GM21737 (cell line): ENCODE results near the gene FAM110A.
"Not testable (repeated sequence)": the region's sequence is repeated elsewhere in the genome, so short reads cannot be mapped to it uniquely, and the experiment has no call there.

Experiments used
- ATAC-seq: cut with Tn5 transposase; IDR thresholded peaks from one replicate; pipeline ENCODE4 v1.9.1; 2021; ENCODE audit warnings: mild to moderate bottlenecking, moderate library complexity; ENCODE audit not compliant: unreplicated experiment

The FAM110A gene

DNA sequence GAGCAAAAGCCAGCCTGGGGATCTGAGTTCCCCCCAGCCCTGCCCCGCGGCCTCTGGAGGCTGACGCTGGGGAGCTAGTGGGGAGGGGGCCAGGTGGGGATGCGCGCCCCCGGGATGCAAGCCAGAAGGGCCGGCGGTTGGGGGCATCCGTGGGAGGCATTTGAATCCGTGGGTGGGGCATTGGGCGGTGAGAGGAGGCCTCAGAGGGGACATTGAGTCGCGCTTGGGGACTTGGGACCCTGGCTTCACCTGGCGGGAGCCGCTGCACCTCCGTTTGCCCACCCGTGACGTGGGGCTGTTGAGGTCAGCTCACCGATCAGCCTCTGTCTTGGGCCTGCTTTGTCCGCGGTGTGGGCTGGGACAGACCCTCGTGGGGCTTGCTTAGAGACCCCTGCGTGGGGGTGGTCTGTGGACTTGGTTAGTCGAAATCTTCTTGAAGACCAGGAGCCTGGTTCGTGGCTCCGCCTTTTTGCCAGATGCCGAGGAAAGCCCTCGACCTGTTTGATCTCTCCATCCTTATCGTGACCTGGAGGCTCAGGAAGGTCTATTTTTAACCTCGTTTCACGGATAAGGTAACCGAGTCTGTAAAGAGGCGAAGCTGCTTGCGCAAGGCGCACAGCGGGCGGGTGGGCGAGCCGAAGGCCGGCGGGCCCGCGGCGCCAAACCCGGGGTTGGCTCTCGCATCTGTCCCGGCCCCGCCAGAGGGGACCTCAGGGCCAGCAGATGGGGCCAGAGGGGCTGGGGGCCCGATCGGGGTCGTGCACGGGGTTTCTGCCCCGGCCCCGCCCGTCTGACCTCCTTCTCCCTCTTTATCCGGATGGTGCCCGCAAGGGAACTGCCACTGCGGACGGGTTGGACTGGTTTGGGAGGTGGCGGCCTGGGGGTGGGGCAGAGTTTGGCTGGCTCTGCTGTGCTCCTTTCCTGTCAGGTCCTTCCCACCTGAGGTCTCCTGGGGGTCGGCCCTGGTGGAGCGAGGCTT lies 8.3 kb downstream of the FAM110A start:
- no peak for ATAC-seq

DNA sequence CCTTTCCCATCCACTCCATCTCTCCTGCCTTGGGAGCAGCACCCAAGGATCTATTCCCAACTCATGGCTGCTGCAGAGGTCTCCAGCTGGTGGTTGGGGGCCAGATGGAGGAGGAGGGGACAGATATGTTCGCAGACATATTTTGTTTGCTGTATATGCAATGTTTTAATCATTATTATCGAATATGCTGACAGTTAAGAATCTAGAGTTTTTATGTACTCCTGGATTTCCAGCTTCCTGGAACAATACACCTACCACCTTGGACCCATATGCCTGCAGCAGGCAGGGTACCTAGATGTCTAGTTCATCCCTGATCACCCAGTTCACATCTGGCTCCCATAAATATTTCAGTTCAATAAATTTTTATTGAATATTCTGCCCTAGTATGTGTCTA lies 9.0 kb downstream of the FAM110A start:
- no peak for ATAC-seq

- no peak for ATAC-seq
Measured at GRCh38 chr20:843912-844311, 10.4 kb downstream of the FAM110A start.

GRCh38 chr20:844473-845225 lies 11.1 kb downstream of the FAM110A start:
- ATAC-seq = peak; percentile 87

DNA sequence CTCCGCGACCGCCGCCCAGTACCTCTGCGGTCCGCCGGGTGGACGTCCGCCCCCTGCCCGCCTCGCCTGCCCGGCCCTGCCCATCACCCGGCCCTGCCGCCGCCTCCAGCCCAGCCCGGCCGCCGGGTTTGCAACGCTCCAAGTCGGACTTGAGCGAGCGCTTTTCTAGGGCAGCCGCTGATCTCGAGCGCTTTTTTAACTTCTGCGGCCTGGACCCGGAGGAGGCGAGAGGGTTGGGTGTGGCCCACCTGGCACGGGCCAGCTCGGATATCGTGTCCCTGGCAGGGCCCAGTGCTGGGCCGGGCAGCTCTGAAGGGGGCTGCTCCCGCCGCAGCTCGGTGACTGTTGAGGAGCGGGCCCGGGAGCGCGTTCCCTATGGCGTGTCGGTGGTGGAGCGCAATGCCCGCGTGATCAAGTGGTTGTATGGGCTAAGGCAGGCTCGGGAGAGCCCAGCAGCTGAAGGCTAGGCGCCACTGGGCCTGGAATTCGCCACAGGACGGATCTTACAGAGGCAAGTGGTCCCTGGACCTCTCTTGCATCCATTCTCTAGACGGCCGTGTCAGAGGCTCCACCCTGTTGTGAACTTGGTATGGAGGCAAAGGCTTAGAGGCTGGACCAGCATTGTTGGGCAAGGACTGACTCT lies 11.8 kb downstream of the FAM110A start:
- ATAC-seq = no peak

DNA sequence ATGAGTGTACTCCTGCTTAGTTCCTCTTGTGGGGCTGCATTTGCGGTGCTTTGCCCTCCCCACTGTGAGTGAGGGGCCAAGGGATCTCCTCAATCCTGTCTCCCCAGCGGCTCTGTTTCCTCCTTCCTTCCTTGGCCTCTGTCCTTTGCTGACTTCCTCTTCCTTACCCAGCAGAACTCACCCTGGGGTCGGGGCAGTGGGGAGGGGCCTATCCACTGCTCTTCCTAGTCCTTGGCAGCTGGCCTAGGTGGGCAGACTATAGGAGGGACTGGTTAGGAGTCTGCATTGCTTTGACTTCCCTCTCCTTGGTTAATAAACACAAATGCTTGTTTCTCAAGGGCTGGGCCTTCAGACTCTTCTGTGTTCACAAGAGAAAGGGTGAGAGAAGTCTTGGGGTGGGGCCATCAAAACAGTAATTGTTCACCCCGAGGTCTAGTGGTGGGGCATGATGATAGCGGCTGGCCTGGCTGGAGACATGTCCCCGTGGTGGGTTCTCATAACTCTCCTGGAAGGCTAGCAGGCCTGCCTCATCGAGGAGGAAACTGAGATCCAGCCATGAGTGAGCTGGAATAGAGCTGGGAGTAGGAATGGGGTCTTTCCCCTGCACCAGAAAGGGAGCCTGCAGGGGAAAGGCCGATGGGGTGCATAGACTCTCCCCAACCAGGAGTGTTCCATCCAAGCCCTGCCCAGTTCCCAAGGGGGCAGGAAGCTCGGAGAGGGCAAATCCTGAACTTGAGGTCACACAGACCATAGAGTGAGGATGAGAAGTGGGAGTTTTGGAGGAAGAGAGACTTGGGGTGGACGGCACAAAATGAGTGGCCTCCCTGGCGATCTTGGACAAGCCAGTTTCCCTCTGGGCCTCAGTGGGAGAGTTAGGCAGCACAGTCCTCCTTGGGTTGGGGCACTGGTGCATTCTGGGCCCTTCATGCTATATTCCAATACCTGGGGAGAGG lies 12.7 kb downstream of the FAM110A start:
- ATAC-seq = no peak

DNA sequence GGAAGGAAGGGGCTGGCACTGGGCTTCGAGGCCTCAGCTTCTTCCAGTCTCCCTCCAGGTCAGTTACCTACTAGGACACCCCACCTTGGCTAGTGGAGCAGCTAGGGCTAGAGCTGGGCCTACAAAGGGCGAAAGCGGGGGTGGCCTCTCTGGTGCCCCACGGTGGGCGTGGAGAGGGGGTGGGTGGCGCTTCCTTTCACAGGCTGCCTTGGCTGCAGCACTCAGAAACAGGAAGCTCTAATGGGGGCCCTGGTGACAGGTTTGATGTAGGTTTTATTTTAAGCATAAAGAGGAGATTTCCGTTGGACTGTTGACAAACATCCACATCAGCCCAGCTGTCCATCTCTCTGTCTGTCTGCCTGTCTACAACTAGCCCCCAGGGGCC lies 13.4 kb downstream of the FAM110A start:
- no peak for ATAC-seq

GRCh38 chr20:848193-848592 lies 14.7 kb downstream of the FAM110A start:
- no peak for ATAC-seq

DNA sequence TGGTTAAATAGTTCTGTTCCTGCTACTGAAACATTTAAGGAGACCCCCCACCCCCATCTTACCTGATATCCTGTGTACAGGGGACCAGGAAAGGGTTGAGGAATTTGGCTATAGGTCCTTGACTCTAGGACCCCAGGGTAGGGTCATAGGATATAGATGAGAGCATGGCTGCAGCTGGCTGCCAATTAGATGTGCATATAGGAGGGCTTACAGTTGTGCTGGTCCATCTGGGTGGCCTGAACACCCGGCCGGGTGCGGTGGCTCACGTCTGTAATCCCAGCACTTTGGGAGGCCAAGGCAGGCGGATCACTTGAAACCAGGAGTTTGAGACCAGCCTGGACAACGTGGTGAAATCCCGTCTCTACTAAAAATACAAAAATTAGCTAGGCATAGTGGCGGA lies 15.2 kb downstream of the FAM110A start:
- ATAC-seq = not testable (repeated sequence)

DNA sequence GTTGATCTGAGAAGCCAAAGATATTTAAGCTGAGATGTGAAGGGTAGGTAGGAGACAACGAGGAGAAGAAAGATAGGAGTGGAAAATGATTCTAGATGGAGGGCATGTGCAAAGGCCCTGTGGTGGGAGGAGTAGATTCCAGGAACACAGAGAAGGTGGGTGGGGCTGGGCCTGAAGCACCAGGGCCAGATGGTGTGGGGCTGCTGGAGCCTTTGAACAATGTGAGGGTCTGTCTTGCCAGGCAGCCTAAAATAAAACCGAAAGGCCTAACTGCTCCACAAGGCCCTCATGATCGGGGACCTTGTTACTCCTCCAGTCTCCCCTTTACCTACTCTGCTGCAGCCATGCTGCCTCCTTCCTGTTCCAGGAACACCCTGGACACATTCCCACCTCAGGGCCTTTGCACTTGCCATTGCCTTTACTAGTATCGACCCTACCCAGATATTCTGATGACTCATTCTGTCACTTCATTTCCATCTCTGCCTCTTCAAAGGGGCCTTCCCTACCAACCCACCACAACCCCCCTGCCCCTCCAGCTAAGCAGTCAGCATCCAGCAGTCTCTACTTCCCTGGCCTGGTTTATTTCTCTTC lies 20.0 kb downstream of the FAM110A start:
- ATAC-seq = no peak

DNA sequence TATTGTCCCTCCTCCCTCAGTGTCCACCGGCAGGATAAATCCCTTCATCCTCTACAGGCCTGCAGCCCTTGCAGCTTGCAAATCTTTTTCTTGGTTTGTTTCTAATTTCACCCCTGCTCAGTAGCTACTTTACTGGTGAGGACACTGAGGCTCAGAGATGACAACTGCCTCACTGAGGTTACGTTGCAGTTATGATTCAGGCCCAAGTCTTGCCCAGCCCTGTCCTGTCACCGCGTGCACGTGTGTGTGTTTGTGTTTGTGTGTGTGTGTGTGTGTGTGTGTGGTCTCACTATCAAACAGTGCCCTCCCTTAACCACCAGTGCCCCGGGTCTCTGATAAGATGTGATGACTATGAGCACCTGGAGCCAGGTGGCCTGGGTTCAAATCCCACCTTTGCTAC lies 21.1 kb downstream of the FAM110A start:
- ATAC-seq = no peak

- no peak for ATAC-seq
Measured at GRCh38 chr20:855466-856360, 22.2 kb downstream of the FAM110A start.

DNA sequence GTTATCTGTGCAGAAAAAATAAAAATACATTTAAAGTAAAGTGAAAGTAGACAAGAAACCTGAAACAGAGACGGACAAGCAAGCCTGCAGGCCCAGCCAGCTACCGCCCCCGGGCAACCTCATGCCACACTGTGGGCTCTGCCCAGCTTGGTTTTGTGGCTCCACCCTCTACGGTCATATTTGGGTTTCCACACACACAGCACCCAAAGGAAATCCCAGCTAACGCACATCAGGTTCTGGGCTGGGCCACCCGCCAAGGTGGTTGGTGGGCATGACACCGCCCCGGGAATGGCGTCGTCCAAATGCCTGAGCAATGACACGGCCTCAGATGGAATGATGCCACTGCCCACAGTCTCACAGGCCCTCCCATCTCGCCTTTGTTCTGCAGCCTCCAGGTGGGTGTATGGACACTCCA lies 22.9 kb downstream of the FAM110A start:
- no peak for ATAC-seq

GRCh38 chr20:858011-858410 lies 24.5 kb downstream of the FAM110A start:
- no peak for ATAC-seq

- no peak for ATAC-seq
Measured at GRCh38 chr20:859751-860231, 26.3 kb downstream of the FAM110A start.

DNA sequence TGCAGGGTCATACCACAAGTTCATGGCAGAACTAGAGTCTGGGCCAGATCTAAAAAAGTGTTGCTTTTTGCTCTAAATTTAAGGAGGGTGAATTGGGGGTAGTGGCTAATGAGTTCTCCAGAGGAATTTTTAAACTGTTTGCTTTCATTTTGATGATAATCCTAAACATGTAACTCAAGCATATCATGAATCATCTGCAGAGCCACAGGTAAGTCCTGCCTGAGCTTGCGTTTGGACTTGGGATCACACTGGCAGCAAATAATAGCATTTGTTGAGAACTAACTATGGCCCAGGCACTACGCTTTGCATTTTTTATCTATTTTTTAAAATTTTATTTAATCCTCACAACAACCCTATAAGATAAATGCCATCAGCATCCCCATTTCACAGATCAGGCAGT lies 27.4 kb downstream of the FAM110A start:
- no peak for ATAC-seq

DNA sequence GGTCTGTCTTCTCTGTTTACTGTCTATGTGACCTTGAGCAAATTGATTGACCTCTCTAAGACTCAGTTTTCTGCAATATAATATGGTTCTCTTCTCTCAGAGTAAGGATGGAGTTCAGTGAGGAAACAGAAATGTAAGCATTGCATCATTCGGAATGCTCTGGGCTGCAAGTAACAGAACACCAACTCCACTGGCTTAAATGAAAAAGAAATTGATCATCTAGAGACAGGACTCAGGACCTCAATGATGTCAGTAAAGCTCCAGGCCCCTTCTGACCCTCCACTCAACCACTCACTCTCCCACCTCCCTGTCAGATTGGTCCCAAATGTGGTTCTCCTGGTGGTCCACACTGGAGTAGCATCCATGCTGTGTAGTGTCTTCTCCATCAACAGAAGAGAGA lies 31.9 kb downstream of the FAM110A start:
- ATAC-seq = no peak

DNA sequence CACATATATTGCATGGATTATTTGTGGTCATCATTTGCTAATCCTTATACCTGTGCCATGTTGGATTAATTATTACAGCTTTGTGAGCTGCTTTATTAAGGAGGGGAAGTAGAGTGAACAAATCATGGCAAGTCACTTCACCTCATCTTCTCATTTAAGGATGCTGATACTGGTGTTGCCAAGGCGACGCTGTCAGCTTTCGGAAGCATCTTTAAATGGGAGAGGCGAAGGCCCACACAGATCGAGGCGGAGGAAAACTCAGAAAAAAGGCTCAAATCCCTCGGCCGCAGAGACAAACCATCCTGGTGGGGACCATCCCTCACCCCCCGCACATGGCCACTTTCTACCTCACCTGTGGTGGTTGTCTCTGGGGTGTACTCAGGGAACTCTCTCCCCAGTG lies 34.8 kb downstream of the FAM110A start:
- ATAC-seq = no peak

DNA sequence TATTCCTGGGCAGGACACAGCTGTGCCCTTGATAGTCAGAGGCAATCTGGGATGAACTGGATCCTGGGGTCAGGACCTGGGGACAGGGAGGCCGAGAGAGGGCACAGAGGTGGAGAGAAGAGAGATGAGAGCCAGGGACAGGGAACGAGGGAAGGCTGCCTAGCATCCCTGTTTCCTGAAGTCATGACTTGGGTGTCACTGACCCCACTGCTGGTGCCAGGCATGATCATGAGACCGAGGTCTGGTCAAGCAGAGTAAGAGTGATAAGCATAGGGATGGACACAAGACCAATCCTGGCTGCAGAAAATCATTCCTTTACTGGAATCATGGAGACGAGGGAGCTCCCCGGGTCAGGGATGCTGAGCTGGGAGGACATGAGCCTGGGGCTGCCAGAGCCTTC lies 36.1 kb downstream of the FAM110A start:
- no peak for ATAC-seq
